ENCODE measurements around the gene FAM229B.

GRCh38 chr6:112085286-112086065, 1.9 kb upstream of the FAM229B start:
- no peak for TF ChIP-seq CTCF (IDR thresholded peaks at IDR 0.05; ENCODE audit: insufficient read depth, low read depth, low read length)
- TF ChIP-seq EZH2 (IDR thresholded peaks at IDR 0.05; ENCODE audit: insufficient read depth, low read length) = no peak
